ENCODE data around the gene MAP3K20.

MAP3K20 gene

GRCh38 chr2:173051463-173052215 lies 24.0 kb upstream of the MAP3K20 start:
- no peak for DNase-seq

- no peak for DNase-seq
Observed at GRCh38 chr2:173053043-173053699, 22.5 kb upstream of the MAP3K20 start.

DNA sequence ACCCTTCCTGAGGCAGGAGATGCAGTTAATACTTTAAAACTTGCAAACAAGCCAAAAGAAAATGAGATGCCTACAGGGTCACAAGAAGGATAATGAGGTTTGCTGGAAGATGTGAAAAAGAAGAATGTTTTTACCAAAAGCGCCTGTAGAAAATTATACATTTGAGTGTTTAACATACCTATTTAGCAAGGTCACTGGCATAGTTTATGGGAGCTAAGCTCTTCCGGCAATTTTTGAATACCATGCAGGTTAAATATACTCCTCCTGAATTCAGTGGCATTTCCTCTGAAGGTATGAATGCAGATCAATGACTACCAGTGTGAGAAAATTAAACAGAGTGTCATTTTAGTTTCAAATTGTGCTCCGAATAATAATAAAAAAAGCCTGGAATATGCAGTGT lies 21.2 kb upstream of the MAP3K20 start:
- DNase-seq: no peak

- DNase-seq: no peak
Observed at GRCh38 chr2:173056705-173057364, 18.8 kb upstream of the MAP3K20 start.

GRCh38 chr2:173058097-173058496 lies 17.5 kb upstream of the MAP3K20 start:
- no peak for DNase-seq

DNA sequence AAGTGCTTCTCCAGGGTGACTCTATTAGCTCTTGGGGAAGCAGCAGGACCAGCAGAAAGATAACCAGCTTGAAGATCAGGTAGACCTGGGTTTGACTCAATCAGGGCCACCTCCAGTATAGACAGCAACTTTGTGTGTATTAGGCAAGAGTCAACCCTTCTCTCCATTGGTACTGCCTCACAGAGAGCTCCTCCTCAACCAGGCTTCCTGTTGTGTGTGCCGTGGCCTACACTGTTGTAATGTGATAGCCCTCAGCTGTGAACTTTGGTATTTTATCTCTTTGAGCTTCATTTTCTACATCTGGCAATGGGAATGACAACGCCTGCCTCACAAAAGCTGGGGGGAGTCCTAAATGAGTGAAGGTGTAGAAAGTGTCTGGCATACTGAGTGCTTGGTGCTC lies 17.0 kb upstream of the MAP3K20 start:
- no peak for DNase-seq

- no peak for DNase-seq
Observed at GRCh38 chr2:173059292-173059691, 16.4 kb upstream of the MAP3K20 start.

DNA sequence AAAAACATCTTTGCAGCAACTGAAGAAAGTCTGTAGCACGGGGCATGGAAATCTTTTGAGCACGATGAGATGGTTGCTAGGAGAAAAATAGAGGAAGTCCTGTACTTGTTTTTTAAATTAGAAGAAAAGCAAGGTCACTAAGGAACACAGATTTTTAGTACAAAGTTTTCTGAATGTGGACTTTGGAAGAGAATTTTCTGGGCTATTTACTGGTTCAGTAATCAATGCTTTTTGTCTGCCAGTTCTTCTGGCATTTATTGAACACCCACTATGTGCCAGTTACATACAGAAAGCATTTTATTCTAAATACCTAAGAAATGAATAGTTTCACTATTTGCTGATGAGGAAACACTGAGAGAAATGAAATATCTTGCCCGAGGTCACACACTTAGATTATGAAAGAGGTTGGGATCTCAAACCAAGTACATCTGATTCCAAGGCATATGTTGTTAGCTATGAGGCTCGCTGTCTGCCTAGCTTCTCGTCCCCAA lies 15.6 kb upstream of the MAP3K20 start:
- DNase-seq: no peak

GRCh38 chr2:173062801-173063200 lies 12.8 kb upstream of the MAP3K20 start:
- DNase-seq: no peak

GRCh38 chr2:173064151-173064805 lies 11.4 kb upstream of the MAP3K20 start:
- no peak for DNase-seq

DNA sequence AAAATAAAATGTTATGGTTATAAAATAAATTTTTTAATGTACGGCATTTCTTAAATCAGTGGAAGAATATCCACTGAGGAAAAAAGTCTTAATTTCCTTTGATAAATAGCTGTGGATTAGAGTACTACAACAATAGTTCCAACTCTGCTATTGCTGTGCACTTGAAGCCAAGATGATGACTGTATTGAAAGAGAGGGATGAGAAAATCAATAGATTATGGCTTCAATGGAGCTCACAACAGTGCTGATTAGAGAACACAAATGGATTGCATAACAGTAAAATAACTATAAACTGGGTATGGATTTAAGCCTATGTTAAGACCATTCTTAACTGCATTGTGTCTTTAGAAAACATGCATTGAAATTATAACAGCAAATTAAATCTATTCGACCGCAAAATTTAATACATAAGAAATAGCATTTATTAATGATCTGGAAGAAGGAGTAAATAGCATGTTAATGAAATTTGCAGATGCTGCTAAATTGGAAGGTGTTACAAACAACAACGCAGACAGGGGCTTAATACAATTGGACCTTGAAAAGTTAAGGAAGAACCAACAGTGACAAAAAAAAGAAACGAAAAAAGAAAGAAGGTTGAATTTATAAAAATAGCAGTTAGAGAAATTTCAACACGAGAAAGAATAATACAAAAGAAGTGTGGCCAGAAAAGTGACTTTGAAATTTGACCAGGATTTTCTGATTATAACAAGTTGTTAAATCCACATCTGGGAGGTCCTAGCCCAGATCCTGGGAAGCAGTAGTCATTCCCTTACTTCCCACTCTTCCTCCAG lies 8.6 kb upstream of the MAP3K20 start:
- DNase-seq: no peak

DNA sequence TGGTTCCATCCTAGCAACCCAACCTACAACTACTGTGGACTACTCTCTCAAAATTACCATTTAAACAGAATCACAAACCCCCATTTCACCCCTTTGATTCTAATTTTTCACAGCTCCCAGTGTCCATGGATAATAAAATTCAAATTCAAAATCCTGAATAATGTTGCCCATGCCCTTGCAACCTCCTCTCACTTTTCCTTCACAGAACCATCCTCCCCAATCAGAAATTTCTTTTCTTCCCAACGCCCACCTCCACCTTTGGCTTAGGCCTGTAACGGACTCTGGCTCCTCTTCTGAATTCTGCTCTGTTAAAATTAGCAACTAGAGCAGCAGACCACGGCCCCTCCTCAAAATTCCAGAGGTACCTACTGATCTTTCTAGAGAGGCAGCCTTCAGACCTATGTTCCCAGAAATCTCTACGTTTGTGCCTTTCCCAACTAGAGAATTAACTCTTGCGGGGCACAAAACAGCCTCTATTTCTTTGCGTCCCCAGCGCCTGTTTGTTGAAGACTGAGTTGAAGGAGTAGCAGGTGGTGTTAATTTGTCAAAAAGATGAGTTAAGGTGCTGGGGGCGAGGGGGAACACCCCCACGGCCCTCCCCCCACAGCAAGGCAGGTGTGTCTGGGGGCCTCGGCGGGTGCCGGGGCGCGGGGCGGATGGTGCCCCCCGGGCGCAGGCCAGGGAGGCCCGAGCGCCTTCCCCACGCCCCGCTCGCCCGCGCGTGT lies 428 bp upstream of the MAP3K20 start:
- DNase-seq: no peak

GRCh38 chr2:173076581-173077345 lies 1.1 kb downstream of the MAP3K20 start:
- peak; percentile 3 for DNase-seq

DNA sequence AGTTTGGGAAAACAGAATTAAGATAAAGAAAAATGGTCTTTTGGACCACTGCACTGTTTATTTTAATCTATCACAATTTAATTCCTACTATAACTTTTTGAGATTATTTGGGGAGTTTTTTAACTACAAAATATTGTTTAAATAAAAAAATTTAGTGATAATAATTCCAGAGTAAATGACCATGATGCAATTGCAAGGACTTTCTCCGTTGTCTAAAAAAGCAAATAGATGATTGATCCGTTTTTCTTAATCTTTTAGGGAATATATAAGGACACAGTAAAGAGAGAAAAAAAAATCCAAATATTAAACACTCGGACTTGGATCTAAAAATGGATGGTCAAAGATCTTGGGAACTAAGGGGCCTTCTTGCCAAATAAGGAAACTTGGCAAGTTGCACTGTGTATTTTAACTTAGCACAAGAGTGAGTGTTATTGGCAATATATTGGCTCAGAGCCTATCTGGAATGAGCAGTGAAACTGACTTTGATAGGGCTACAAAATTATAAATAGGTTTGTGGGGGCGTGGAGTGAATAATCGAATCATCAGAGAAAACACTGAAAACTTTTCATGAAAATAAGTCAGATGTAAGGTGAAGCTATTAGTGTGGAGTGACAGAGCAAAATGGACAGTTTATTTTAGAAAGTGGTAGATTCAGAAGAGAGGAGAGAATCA lies 2.0 kb downstream of the MAP3K20 start:
- DNase-seq: no peak

DNA sequence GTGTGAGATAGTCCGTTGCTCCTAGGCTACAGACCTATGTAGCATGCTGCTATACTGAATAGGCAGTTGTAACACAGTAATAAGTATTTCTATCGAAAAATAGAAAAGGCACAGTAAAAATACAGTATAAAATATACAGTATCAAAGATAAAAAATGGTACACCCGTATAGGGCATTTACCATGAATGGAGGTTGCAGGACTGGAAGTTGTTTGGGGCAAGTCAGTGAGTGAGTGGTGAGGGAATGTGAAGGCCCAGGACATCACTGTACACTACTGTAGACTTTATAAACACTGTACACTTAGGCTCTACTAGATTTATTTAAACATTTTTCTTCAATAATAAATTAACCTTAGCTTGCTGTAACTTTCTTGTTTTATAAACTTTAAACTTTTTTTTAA lies 3.5 kb downstream of the MAP3K20 start:
- DNase-seq: no peak

GRCh38 chr2:173079973-173080860 lies 4.6 kb downstream of the MAP3K20 start:
- DNase-seq: no peak

- DNase-seq: no peak
Observed at GRCh38 chr2:173086518-173087213, 11.0 kb downstream of the MAP3K20 start.

- no peak for DNase-seq
Observed at GRCh38 chr2:173087214-173087581, 11.6 kb downstream of the MAP3K20 start.

Measured in central memory CD4-positive, alpha-beta T cell (primary cell).